ENCODE results near the gene COQ10A.

DNA sequence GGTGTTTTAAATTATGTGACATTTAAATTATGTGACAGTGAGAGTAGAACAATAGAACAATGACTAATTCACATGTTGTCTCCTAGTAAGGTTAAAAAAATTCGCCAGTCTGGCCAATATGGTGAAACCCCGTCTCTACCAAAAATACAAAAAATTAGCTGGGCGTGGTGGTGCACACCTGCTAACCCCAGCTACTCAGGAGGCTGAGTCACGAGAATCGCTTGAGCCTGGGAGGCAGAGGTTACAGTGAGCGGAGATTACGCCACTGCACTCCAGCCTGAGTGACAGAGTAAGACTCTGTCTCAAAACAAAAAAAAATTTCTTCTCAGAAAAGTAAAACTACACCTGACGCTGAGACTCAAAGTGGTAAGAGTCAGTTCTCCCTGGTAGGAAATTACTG is 30.7 kb downstream of the COQ10A start:
- TF ChIP-seq, protein P1, sequence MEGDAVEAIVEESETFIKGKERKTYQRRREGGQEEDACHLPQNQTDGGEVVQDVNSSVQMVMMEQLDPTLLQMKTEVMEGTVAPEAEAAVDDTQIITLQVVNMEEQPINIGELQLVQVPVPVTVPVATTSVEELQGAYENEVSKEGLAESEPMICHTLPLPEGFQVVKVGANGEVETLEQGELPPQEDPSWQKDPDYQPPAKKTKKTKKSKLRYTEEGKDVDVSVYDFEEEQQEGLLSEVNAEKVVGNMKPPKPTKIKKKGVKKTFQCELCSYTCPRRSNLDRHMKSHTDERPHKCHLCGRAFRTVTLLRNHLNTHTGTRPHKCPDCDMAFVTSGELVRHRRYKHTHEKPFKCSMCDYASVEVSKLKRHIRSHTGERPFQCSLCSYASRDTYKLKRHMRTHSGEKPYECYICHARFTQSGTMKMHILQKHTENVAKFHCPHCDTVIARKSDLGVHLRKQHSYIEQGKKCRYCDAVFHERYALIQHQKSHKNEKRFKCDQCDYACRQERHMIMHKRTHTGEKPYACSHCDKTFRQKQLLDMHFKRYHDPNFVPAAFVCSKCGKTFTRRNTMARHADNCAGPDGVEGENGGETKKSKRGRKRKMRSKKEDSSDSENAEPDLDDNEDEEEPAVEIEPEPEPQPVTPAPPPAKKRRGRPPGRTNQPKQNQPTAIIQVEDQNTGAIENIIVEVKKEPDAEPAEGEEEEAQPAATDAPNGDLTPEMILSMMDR (conservative IDR thresholded peaks at IDR 0.05 in 1 of 2, IDR thresholded peaks at IDR 0.05 in 1 of 2; ENCODE audit: low read depth in 1 of 2, low read length in 2 of 2), result no peak
- no peak for TF ChIP-seq EZH2 (IDR thresholded peaks at IDR 0.05; ENCODE audit: low read length, missing control alignments)
